Measurements from ENCODE around the gene NFE2L3. TPM values are rescaled to one million over a fixed set of nuclear protein-coding genes. Genes with fewer than 3 reads are reported as not detected.

Gene NFE2L3
- total and polyA plus RNA-seq, 9 of the 15 experiments (the other 6 are each of a cell fraction or from before 2014, with no cell fraction given) = 2.9 to 16.9 (median 12.4) TPM

- TF ChIP-seq ZBTB2 (IDR thresholded peaks at IDR 0.05) (no peak), MAFF (IDR thresholded peaks at IDR 0.05; ENCODE audit: low read length) (peak; percentile 8; the same call in 1 of the 2 replicates), TAF15 (IDR thresholded peaks at IDR 0.05; ENCODE audit: low read depth, low read length) (no peak), TFE3 (CRISPR knock-in tag; IDR thresholded peaks at IDR 0.05) (no peak; the same call in 1 of the 2 replicates), XRCC4 (IDR thresholded peaks at IDR 0.05; ENCODE audit: extremely low read depth, insufficient read depth, insufficient read length) (no peak), EP400 (IDR thresholded peaks at IDR 0.05) (peak; percentile 46; the same call in 1 of the 2 replicates), NFIC (IDR thresholded peaks at IDR 0.05) (peak; percentile 25; the same call in 1 of the 2 replicates), ZEB2 (IDR thresholded peaks at IDR 0.05) (no peak), RHOXF2B (CRISPR knock-in tag; conservative IDR thresholded peaks at IDR 0.05) (no peak; the same call in 1 of the 2 replicates), ELK1 (CRISPR knock-in tag; IDR thresholded peaks at IDR 0.05) (no peak), ZNF121 (CRISPR knock-in tag; conservative IDR thresholded peaks at IDR 0.05) (no peak), ASH1L (IDR thresholded peaks at IDR 0.05; ENCODE audit: borderline replicate concordance, low read depth, partially characterized antibody) (no peak), STAT5A (IDR thresholded peaks at IDR 0.05; ENCODE audit: borderline replicate concordance, low read length) (0 out of 2 replicates have a peak, but pooled peaks have one; percentile 9), SIN3B (IDR thresholded peaks at IDR 0.05; ENCODE audit: low read depth) (no peak), ZNF384 (IDR thresholded peaks at IDR 0.05; ENCODE audit: low read depth, low read length) (no peak), TGIF2 (CRISPR knock-in tag; IDR thresholded peaks at IDR 0.05) (no peak), MXD1 (CRISPR knock-in tag; IDR thresholded peaks at IDR 0.05; ENCODE audit: borderline replicate concordance, poor library complexity, severe bottlenecking) (no peak), POLR2A (conservative IDR thresholded peaks at IDR 0.05) (peak; percentile 86), GMEB1 (CRISPR knock-in tag; IDR thresholded peaks at IDR 0.05) (no peak), RNF219 (CRISPR knock-in tag; IDR thresholded peaks at IDR 0.05) (no peak; the same call in 1 of the 2 replicates)
These were observed 35.6 kb downstream of the NFE2L3 start (continued) for GRCh38 chr7:26187380-26188205.
